ENCODE results near the gene RSBN1L. TPM values are rescaled to one million over a fixed set of nuclear protein-coding genes. Genes with fewer than 3 reads are reported as not detected.

The RSBN1L gene
- total and polyA plus RNA-seq, 4 donors = 7.3 to 53.2 (median 12.9) TPM

DNA sequence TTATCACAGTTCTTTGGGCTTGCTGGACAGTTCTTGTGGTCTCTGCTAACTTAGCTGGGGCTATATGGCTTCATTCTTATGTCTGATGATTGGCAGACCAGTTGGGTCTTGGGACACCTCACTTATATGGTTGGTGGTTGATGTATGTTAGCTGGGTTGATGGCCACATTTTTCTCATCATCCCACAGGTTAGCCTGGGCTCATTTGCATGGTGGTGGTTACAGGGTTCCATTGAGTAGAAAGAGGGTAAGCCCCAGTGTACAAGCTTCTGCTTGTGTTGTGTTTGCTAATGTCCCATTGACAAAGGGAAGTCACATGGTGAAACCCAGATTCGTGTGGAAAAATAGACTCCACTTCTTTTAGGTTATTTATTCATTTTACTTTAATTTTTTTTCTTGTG is 61.3 kb downstream of the RSBN1L start:
- Histone ChIP-seq H3K9ac (ENCODE audit: insufficient read depth in 1 of 2, low read length in 2 of 2) (no peak overlapping the region), H3K9me3 (ENCODE audit: control insufficient read depth in 4 of 4, insufficient read depth in 3 of 4, low read length in 3 of 4) (no peaks in the 10 kb centered on the region), H3K4me1 (ENCODE audit: control insufficient read depth in 5 of 5, insufficient read depth in 5 of 5, low read length in 5 of 5) (peaks cover 0 to 4% (median 1%) of the 10 kb centered on the region in 5 donors), H3K4me3 (no peak overlapping the region), H3K36me3 (ENCODE audit: control insufficient read depth in 4 of 4, insufficient read depth in 4 of 4, low read length in 4 of 4) (no peaks in the 10 kb centered on the region), H3K27ac (ENCODE audit: low read depth in 1 of 2, low read length in 1 of 2) (no peak overlapping the region), H3K27me3 (ENCODE audit: control insufficient read depth in 3 of 3, insufficient read depth in 3 of 3, low read length in 2 of 3) (no peaks in the 10 kb centered on the region)
- WGBS, 2 donors = 11 to 15% methylated on average over 1 of the region's 1 CpG
- no peak for DNase-seq
- TF ChIP-seq, protein P1, sequence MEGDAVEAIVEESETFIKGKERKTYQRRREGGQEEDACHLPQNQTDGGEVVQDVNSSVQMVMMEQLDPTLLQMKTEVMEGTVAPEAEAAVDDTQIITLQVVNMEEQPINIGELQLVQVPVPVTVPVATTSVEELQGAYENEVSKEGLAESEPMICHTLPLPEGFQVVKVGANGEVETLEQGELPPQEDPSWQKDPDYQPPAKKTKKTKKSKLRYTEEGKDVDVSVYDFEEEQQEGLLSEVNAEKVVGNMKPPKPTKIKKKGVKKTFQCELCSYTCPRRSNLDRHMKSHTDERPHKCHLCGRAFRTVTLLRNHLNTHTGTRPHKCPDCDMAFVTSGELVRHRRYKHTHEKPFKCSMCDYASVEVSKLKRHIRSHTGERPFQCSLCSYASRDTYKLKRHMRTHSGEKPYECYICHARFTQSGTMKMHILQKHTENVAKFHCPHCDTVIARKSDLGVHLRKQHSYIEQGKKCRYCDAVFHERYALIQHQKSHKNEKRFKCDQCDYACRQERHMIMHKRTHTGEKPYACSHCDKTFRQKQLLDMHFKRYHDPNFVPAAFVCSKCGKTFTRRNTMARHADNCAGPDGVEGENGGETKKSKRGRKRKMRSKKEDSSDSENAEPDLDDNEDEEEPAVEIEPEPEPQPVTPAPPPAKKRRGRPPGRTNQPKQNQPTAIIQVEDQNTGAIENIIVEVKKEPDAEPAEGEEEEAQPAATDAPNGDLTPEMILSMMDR (IDR thresholded peaks at IDR 0.05; ENCODE audit: control extremely low read depth, extremely low read depth) = no peak
- ATAC-seq (ENCODE audit: insufficient read depth, low FRiP score) = no peak

DNA sequence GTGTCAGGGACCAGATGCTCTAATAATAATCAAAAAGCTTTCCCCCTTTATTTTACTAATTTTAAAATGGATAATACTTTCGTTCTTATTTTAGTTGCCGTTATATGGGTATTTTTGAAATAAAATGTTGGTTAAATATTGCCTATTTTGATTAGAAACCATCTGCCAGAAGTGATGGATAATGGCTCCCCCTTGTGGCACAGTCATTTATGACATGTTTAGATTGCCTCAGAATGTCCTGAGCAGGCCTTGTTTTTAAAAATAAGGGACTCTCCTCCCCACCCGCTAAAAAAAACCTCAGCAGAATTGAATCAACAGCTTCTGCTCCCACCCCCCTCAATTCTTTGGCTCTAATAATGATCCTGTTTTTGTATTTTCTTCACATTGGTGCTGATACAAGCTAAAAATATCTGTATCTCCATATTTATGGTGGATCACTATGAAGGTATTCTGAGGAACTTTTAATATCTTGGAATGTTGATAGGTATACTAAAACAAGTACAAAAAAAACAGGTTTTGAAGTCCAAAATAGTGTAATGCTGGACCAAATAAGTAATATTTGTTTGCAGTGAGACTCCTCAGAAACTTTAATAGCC is 63.1 kb downstream of the RSBN1L start:
- Histone ChIP-seq H3K9me3 (ENCODE audit: control insufficient read depth in 4 of 4, insufficient read depth in 3 of 4, low read length in 3 of 4) (no peaks in the 10 kb centered on the region), H3K4me3 (no peak overlapping the region), H3K27me3 (ENCODE audit: control insufficient read depth in 3 of 3, insufficient read depth in 3 of 3, low read length in 2 of 3) (no peaks in the 10 kb centered on the region), H3K27ac (ENCODE audit: low read depth in 1 of 2, low read length in 1 of 2) (no peak overlapping the region), H3K9ac (ENCODE audit: insufficient read depth in 1 of 2, low read length in 2 of 2) (no peak overlapping the region), H3K36me3 (ENCODE audit: control insufficient read depth in 4 of 4, insufficient read depth in 4 of 4, low read length in 4 of 4) (no peaks in the 10 kb centered on the region), H3K4me1 (ENCODE audit: control insufficient read depth in 5 of 5, insufficient read depth in 5 of 5, low read length in 5 of 5) (peaks cover 0 to 9% (median 1%) of the 10 kb centered on the region in 5 donors)
- DNase-seq = peak; percentile 55 to 84 (median 77)
- TF ChIP-seq, protein P1 (IDR thresholded peaks at IDR 0.05; ENCODE audit: control extremely low read depth, extremely low read depth) = peak; percentile 85
- peak; percentile 82 for ATAC-seq (ENCODE audit: insufficient read depth, low FRiP score)
- WGBS, 2 donors = 2 to 3% methylated on average over 3 of the region's 3 CpGs

DNA sequence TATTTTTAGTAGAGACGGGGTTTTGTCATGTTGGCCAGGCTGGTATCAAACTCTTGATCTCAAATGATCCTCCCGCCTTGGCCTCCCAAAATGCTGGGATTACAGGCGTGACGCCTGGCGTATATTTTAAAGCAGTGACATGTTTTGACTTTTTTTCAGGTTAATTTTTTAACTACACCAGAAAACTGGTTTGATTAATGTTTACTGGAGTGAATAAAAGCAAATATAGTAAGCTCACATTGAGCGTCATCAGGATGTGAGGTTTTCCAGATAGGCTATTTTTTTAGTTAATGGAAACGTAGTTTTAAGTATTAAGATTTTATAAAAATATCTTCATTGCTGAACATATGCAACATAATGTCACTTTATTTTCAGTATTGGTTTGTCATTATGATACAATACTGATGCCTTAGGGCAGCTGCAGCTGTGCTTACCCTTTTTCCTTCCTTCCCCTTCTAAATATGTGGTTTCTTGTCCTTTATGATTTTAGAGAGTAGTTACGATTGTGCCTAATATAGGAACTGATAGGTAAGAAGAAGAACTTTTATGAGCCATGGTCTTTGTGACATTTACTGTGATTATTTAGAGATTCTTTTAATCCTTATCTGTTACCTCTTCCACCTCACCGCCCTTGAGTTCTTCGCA is 64.7 kb downstream of the RSBN1L start:
- H3K9me3 ChIP-seq (ENCODE audit: control insufficient read depth in 4 of 4, insufficient read depth in 3 of 4, low read length in 3 of 4) = no peaks in the 10 kb centered on the region
- no peak overlapping the region for H3K4me3 ChIP-seq
- 83% methylated on average over 10 of the region's 10 CpGs for WGBS, 2 donors
- ATAC-seq (ENCODE audit: insufficient read depth, low FRiP score) = no peak
- peaks cover 0 to 6% (median 1%) of the 10 kb centered on the region in 5 donors for H3K4me1 ChIP-seq (ENCODE audit: control insufficient read depth in 5 of 5, insufficient read depth in 5 of 5, low read length in 5 of 5)
- no peaks in the 10 kb centered on the region for H3K27me3 ChIP-seq (ENCODE audit: control insufficient read depth in 3 of 3, insufficient read depth in 3 of 3, low read length in 2 of 3)
- TF ChIP-seq, protein P1 (IDR thresholded peaks at IDR 0.05; ENCODE audit: control extremely low read depth, extremely low read depth) = no peak
- no peak overlapping the region for H3K9ac ChIP-seq (ENCODE audit: insufficient read depth in 1 of 2, low read length in 2 of 2)
- H3K27ac ChIP-seq (ENCODE audit: low read depth in 1 of 2, low read length in 1 of 2) = no peak overlapping the region
- peaks cover 0 to 2% (median 1%) of the 10 kb centered on the region in 4 donors for H3K36me3 ChIP-seq (ENCODE audit: control insufficient read depth in 4 of 4, insufficient read depth in 4 of 4, low read length in 4 of 4)
- no peak for DNase-seq
